ENCODE results near the gene SPRED1.
"Not testable (repeated sequence)": the region's sequence is repeated elsewhere in the genome, so short reads cannot be mapped to it uniquely, and the experiment has no call there.

DNA sequence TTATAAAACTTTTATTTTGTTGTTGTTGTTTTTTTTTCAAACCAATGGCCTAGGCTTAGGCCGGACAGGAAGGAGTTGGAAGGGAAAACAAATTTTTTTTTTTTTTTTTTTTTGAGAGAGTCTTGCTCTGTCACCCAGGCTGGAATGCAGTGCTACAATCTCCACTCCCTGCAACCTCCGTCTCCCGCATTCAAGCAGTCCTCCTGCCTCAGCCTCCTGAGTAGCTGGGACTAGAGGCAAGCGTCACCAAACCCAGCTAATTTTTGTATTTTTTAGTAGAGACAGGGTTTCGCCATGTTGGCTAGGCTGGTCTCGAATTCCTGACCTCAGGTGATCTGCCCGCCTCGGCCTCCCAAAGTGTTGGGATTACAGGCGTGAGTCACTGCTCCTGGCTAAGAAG, 15.6 kb upstream of the SPRED1 start:
- TF ChIP-seq, protein P1, sequence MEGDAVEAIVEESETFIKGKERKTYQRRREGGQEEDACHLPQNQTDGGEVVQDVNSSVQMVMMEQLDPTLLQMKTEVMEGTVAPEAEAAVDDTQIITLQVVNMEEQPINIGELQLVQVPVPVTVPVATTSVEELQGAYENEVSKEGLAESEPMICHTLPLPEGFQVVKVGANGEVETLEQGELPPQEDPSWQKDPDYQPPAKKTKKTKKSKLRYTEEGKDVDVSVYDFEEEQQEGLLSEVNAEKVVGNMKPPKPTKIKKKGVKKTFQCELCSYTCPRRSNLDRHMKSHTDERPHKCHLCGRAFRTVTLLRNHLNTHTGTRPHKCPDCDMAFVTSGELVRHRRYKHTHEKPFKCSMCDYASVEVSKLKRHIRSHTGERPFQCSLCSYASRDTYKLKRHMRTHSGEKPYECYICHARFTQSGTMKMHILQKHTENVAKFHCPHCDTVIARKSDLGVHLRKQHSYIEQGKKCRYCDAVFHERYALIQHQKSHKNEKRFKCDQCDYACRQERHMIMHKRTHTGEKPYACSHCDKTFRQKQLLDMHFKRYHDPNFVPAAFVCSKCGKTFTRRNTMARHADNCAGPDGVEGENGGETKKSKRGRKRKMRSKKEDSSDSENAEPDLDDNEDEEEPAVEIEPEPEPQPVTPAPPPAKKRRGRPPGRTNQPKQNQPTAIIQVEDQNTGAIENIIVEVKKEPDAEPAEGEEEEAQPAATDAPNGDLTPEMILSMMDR (IDR thresholded peaks at IDR 0.05) = not testable (repeated sequence)
- not testable (repeated sequence) for TF ChIP-seq POLR2AphosphoS5, TCF7L2 (IDR thresholded peaks at IDR 0.05; ENCODE audit: low read depth, low read length)

Data from Panc1 (cell line).